ENCODE measurements around the gene ASIC5. TPM values are rescaled to one million over a fixed set of nuclear protein-coding genes. Genes with fewer than 3 reads are reported as not detected.

ASIC5 gene
- total and polyA plus RNA-seq, 11 donors: not detected

- no peak for TF ChIP-seq POLR2A (IDR thresholded peaks at IDR 0.05)
- TF ChIP-seq CTCF (IDR thresholded peaks at IDR 0.05): no peak
- no peaks in the 10 kb centered on the region for H3K9me3 ChIP-seq
- H3K4me1 ChIP-seq: peaks cover 0 to 39% (median 6%) of the 10 kb centered on the region in 12 donors
- no peak for ATAC-seq
- DNase-seq: no peak
- 56 to 78% (median 61%) methylated on average over 1 of the region's 1 CpG for WGBS, 4 donors
- H3K4me3 ChIP-seq: no peak overlapping the region
- intact Hi-C loops (cut with DNase I): loop anchor here in 8 of 10 donors (2.0 to 10.0 kb wide), 9 partner anchors 117 to 382 kb away; partner anchors contain the start of gene GUCY1A1 (in 2 of the 8)
- no peak overlapping the region for H3K27ac ChIP-seq
- no peaks in the 10 kb centered on the region for H3K27me3 ChIP-seq
- H3K36me3 ChIP-seq: peaks cover 0 to 18% (median 1%) of the 10 kb centered on the region in 9 donors
Measured at GRCh38 chr4:155784637-155785036, 81.4 kb downstream of the ASIC5 start.

GRCh38 chr4:155781249-155781831 is 84.7 kb downstream of the ASIC5 start:
- Histone ChIP-seq H3K27me3 (no peaks in the 10 kb centered on the region), H3K4me1 (peaks cover 0 to 43% (median 10%) of the 10 kb centered on the region in 12 donors), H3K27ac (peak overlapping the region in 1 of 12 donors; percentile 33), H3K36me3 (peaks cover 0 to 34% (median 3%) of the 10 kb centered on the region in 9 donors), H3K9me3 (no peaks in the 10 kb centered on the region), H3K4me3 (no peak overlapping the region)
- ATAC-seq: no peak
- no peak for DNase-seq
- no peak for TF ChIP-seq POLR2A (IDR thresholded peaks at IDR 0.05)
- TF ChIP-seq CTCF (IDR thresholded peaks at IDR 0.05): no peak
- intact Hi-C loops (cut with DNase I): loop anchor here in 6 of 10 donors (5.0 to 10.0 kb wide), 5 partner anchors 114 to 377 kb away; partner anchors contain the start of gene GUCY1A1 (in 2 of the 6)
- 83 to 89% (median 86%) methylated on average over 4 of the region's 4 CpGs for WGBS, 4 donors

GRCh38 chr4:155780775-155781174 is 85.3 kb downstream of the ASIC5 start:
- Histone ChIP-seq H3K27me3 (no peaks in the 10 kb centered on the region), H3K4me3 (no peak overlapping the region), H3K27ac (peak overlapping the region in 1 of 12 donors; percentile 33), H3K9me3 (no peaks in the 10 kb centered on the region), H3K36me3 (peaks cover 0 to 40% (median 3%) of the 10 kb centered on the region in 9 donors), H3K4me1 (peaks cover 0 to 43% (median 10%) of the 10 kb centered on the region in 12 donors)
- DNase-seq (no peak), ATAC-seq (peak in 1 of 4 donors; percentile 43)
- WGBS, 4 donors: 29 to 38% (median 34%) methylated on average over 1 of the region's 1 CpG
- no peak for TF ChIP-seq POLR2A (IDR thresholded peaks at IDR 0.05)
- no peak for TF ChIP-seq CTCF (IDR thresholded peaks at IDR 0.05)
- intact Hi-C loops (cut with DNase I): loop anchor here in 6 of 10 donors (5.0 to 10.0 kb wide), 5 partner anchors 113 to 376 kb away; partner anchors contain the start of gene GUCY1A1 (in 2 of the 6)

Other genes with a start within 250 kb of the ASIC5 start
- gene GUCY1A1, start 199.4 kb downstream of the ASIC5 start, total RNA-seq: 100 to 1,000 TPM in 1 of 9 donors, 10 to 100 TPM in 8; 44.0 to 103 (median 68.3) TPM
- gene GUCY1A1, start 199.4 kb downstream of the ASIC5 start, polyA plus RNA-seq: 10 to 100 TPM in 1 of 2 donors, 1 to 10 TPM in 1; 7.7 to 13.2 TPM
- 10 to 100 TPM; 14.6 to 30.7 (median 18.7) TPM for gene GUCY1B1, start 107.3 kb downstream of the ASIC5 start, total RNA-seq
- 10 to 100 TPM; 12.5 to 15.1 TPM for gene GUCY1B1, start 107.3 kb downstream of the ASIC5 start, polyA plus RNA-seq
- 1 to 10 TPM in 1 of 9 donors, under 1 TPM in 2, not detected in 6; 0.18 to 1.5 (median 0.29) TPM for gene TDO2, start 37.4 kb upstream of the ASIC5 start, total RNA-seq
- under 1 TPM in 1 of 2 donors, not detected in 1; 0.04 TPM for gene TDO2, start 37.4 kb upstream of the ASIC5 start, polyA plus RNA-seq
- gene CTSO, start 87.6 kb upstream of the ASIC5 start, total RNA-seq: 10 to 100 TPM in 4 of 9 donors, 1 to 10 TPM in 5; 3.9 to 26.0 (median 9.6) TPM
- 1 to 10 TPM; 2.6 to 3.6 TPM for gene CTSO, start 87.6 kb upstream of the ASIC5 start, polyA plus RNA-seq

All from heart left ventricle (tissue), 16 donors.